Uterus (tissue), 2 donors: ENCODE data around the gene GRIK1.

Source experiments
- POLR2A ChIP-seq, 2 donors: fragments of 450-650 bp; IDR thresholded peaks; one replicate each; pipeline ENCODE4 v1.6.1; 2016; ENCODE audit warnings: antibody characterized with exemption in 2 of 2, mild to moderate bottlenecking in 1 of 2, moderate library complexity in 1 of 2
- TF ChIP-seq, protein P1 (sequence below), 4 experiments: fragments of 200-600 bp in 2 of 4; fragments of 450-650 bp in 2 of 4; sonication (generic) in 2 of 4; IDR thresholded peaks; one replicate each; pipeline ENCODE4 v1.5.1; 2016 to 2019; ENCODE audit warnings: antibody characterized with exemption in 4 of 4, mild to moderate bottlenecking in 2 of 4, moderate library complexity in 1 of 4

DNA sequence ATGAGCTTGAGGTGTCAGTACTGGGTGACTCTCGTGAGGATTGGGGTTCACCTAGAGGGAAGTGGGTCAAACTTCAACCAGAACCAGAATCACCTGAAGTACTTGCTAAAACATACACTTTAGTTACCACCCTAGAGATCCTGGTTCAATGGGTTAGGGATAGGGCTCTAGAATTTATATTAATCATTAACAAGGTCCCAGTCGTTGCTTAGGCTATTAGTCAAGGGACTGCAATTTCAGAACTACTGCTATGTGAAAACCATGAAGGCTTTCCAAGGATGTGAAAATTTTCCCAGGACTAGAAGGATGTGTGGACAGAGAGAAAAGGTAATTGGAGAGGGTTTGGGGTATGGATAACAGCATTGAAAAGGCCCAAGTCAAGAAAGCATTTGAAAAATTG is 162.6 kb downstream of the GRIK1 start:
- TF ChIP-seq, protein P1, sequence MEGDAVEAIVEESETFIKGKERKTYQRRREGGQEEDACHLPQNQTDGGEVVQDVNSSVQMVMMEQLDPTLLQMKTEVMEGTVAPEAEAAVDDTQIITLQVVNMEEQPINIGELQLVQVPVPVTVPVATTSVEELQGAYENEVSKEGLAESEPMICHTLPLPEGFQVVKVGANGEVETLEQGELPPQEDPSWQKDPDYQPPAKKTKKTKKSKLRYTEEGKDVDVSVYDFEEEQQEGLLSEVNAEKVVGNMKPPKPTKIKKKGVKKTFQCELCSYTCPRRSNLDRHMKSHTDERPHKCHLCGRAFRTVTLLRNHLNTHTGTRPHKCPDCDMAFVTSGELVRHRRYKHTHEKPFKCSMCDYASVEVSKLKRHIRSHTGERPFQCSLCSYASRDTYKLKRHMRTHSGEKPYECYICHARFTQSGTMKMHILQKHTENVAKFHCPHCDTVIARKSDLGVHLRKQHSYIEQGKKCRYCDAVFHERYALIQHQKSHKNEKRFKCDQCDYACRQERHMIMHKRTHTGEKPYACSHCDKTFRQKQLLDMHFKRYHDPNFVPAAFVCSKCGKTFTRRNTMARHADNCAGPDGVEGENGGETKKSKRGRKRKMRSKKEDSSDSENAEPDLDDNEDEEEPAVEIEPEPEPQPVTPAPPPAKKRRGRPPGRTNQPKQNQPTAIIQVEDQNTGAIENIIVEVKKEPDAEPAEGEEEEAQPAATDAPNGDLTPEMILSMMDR (IDR thresholded peaks at IDR 0.05): no peak
- no peak for TF ChIP-seq POLR2A (IDR thresholded peaks at IDR 0.05)
